ENCODE measurements around the gene SNAPC3.

The SNAPC3 gene

DNA sequence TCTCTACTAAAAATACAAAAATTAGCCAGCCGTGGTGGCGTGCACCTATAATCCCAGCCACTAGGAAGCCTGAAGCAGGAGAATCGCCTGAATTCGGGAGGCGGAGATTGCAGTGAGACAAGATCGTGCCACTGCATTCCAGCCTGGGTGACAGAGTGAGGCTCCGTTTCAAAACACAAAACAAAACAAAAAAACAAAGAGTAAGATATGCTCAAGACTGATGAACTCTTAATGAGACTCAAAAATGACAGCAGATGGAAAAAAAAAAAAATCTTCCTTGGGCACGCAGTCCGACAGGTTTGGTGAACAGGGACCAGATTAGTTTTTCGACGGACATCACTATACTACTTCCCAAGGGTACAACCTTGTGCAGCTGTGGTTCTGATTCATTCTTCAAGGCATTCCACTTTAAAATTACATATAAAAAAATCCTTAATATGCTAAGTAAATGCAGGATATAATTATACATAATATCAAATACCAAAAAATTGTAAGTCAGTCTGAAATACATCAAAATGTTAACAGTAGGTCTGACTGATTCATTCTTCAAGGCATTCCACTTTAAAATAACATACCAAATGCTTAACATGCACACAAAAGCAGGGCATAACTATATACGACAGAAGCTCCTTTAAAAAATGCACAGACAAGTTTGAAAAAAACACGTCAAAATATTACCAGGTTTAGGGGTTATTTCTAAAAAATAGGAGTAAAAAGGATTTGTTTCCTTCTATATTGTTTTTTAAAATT lies 75.7 kb downstream of the SNAPC3 start:
- no peak for TF ChIP-seq POLR2A (IDR thresholded peaks at IDR 0.05; ENCODE audit: low read depth, low read length)
- no peak for DNase-seq (ENCODE audit: insufficient read length, low spot score)
- FAIRE-seq, result no peak

- no peak for DNase-seq (ENCODE audit: insufficient read length, low spot score)
- no peak for TF ChIP-seq POLR2A (IDR thresholded peaks at IDR 0.05; ENCODE audit: low read depth, low read length)
- no peak for FAIRE-seq
Observed at GRCh38 chr9:15499139-15499538, 76.5 kb downstream of the SNAPC3 start.

- FAIRE-seq (no peak), DNase-seq (ENCODE audit: insufficient read length, low spot score) (no peak)
- TF ChIP-seq POLR2A (IDR thresholded peaks at IDR 0.05; ENCODE audit: low read depth, low read length), result no peak
Observed at GRCh38 chr9:15501179-15501578, 78.5 kb downstream of the SNAPC3 start.

DNA sequence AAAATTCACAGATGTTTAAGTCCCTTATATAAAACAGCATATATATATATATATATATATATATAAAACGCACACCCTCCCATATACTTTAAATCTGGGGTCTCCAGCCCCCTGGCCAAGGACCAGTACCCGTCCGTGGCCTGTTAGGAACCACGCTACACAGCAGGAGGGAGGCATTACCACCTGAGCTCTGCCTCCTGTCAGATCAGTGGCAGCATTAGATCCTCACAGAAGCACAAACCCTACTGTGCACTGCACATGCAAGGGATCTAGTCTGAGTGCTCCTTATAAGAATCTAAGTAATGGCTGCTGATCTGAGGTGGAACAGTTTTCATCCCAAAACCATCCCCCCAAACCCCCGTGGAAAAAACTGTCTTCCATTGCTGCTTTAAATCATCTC lies 79.1 kb downstream of the SNAPC3 start:
- no peak for TF ChIP-seq POLR2A (IDR thresholded peaks at IDR 0.05; ENCODE audit: low read depth, low read length)
- DNase-seq (ENCODE audit: insufficient read length, low spot score) (no peak), FAIRE-seq (no peak)

GRCh38 chr9:15505921-15506320 lies 83.2 kb downstream of the SNAPC3 start:
- FAIRE-seq (no peak), DNase-seq (ENCODE audit: insufficient read length, low spot score) (no peak)
- TF ChIP-seq POLR2A (IDR thresholded peaks at IDR 0.05; ENCODE audit: low read depth, low read length), result no peak

DNA sequence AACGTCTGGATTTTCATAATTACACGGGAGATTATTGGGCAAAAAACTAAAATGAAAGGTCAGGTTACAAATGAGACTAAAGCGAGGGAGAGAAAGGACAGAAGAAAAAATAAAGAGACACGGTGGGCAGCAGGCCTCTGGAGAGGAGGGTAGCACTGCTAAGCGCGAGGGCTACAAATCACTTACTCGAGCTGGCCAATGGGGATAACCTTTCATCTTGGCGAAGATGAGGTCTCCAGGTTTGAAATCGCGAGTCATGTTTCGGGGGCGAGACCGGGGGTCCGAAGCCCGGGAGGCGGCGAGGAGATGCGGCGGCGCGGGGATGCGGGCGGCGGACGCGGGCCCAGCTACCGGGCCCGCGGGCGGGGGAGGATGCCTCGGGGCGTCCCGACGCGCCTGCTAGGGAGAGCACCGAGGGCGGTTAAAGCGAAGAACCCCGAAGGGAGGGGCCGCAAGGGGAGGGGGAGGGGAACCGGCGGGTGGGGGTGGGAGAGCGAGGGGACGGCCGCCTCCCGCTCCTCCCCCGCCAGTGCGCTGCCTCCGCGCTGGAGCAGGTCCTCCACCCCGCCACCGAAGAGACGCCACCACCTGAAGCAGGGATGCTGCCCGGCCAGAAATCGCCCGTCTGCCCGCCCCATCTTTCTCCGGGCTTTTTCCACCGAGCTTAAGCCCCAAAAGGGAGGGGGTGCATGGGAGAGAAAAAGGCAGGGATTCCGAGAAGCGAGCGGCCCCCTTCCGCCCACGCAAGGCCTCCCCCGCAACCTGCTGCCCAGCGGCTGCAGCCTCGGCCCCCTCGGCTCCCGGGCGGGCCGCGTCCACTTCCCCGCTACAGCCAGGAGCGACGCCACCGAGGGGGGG lies 87.5 kb downstream of the SNAPC3 start:
- no peak for FAIRE-seq
- peak; percentile 31 for DNase-seq (ENCODE audit: insufficient read length, low spot score)
- no peak for TF ChIP-seq POLR2A (IDR thresholded peaks at IDR 0.05; ENCODE audit: low read depth, low read length)

- peak; percentile 64 for DNase-seq (ENCODE audit: insufficient read length, low spot score)
- peak; percentile 94 for FAIRE-seq
- TF ChIP-seq POLR2A (IDR thresholded peaks at IDR 0.05; ENCODE audit: low read depth, low read length), result peak; percentile 86
Observed at GRCh38 chr9:15510789-15511575, 88.3 kb downstream of the SNAPC3 start, which contains the start of gene PSIP1. TSS of gene PSIP1 (minus strand) at chr9:15510970. CDS start at chr9:15510188, 782 bp downstream.
